HepG2 (cell line): ENCODE results near the gene NCOA4. TPM values are rescaled to one million over a fixed set of nuclear protein-coding genes. Genes with fewer than 3 reads are reported as not detected.
A peak's percentile ranks its signal among the peaks of the same experiment; 100 is the strongest.

Experiments used
- FOXJ3 ChIP-seq: sonication (generic); formaldehyde crosslinking; IDR thresholded peaks from 2 replicates; pipeline ENCODE4 v1.4.0; 2020; ENCODE audit warnings: missing genetic modification reagents, mild to moderate bottlenecking, borderline replicate concordance
- KDM5A ChIP-seq: fragments of 200-600 bp; sonication (generic); IDR thresholded peaks from 2 replicates; pipeline ENCODE4 v1.7.0; 2018; ENCODE audit warnings: antibody characterized with exemption, mild to moderate bottlenecking, low read length, borderline replicate concordance
- NR2F6 ChIP-seq, 2 experiments: IDR thresholded peaks; 2 replicates each; pipeline ENCODE4 v1.6.1; 2016; ENCODE audit warnings: antibody characterized with exemption in 1 of 2, mild to moderate bottlenecking in 1 of 2
- SALL2 ChIP-seq: sonication (generic); formaldehyde crosslinking; IDR thresholded peaks from 2 replicates; pipeline ENCODE4 v1.8.1; 2023; ENCODE audit warnings: mild to moderate bottlenecking, missing genetic modification reagents, inconsistent platforms
- ZMAT3 ChIP-seq: sonication (generic); formaldehyde crosslinking; conservative IDR thresholded peaks from 2 replicates; pipeline ENCODE4 v1.7.0; 2021; ENCODE audit warnings: missing genetic modification reagents
- ZNF234 ChIP-seq: sonication (generic); formaldehyde crosslinking; conservative IDR thresholded peaks from 2 replicates; pipeline ENCODE4 v1.5.1; 2020; ENCODE audit warnings: mild to moderate bottlenecking, missing genetic modification reagents
- ZNF331 ChIP-seq: sonication (generic); formaldehyde crosslinking; IDR thresholded peaks from 2 replicates; pipeline ENCODE4 v1.4.0; 2020; ENCODE audit warnings: missing genetic modification reagents
- ZNF772 ChIP-seq: sonication (generic); formaldehyde crosslinking; IDR thresholded peaks from 2 replicates; pipeline ENCODE4 v1.5.0; 2020; ENCODE audit warnings: mild to moderate bottlenecking, missing genetic modification reagents
- ZNF780A ChIP-seq: sonication (generic); formaldehyde crosslinking; IDR thresholded peaks from 2 replicates; pipeline ENCODE4 v1.8.0; 2022; ENCODE audit warnings: mild to moderate bottlenecking, missing genetic modification reagents, moderate library complexity
- polyA plus RNA-seq, 8 experiments: library from polyadenylated mRNA; depleted of rRNA in 3 of 8; stranded (reverse) in 7 of 8; unstranded in 1 of 8; fragments of >200 nt; fragmentation: Illumina TruSeq in 4 of 8; extraction: Trizol in 4 of 8; gene quantifications; 2 replicates each; pipeline versions ENCODE4 v1.2.1 to v1.2.3, GENCODE V29; 2011 to 2016; ENCODE audit warnings: low read depth in 4 of 8, missing spikeins in 1 of 8, mixed read lengths in 1 of 8; ENCODE audit not compliant: insufficient read depth in 1 of 8
- total RNA-seq, 5 experiments: library from RNA; depleted of rRNA; stranded (reverse); fragments of >200 nt; fragmentation: Illumina TruSeq; extraction: Trizol; gene quantifications; 2 replicates each; pipeline ENCODE4 v1.2.3, GENCODE V29; 2016; ENCODE audit warnings: low read depth in 1 of 5
- TF ChIP-seq, protein P1 (sequence below): fragments of 450-650 bp; IDR thresholded peaks from 2 replicates; pipeline ENCODE4 v1.6.1; 2016
- TF ChIP-seq, protein P2 (sequence below): sonication (generic); formaldehyde crosslinking; IDR thresholded peaks from 2 replicates; pipeline ENCODE4 v1.4.0; 2020; ENCODE audit warnings: mild to moderate bottlenecking, missing genetic modification reagents
- TF ChIP-seq, protein P3 (sequence below): sonication (generic); formaldehyde crosslinking; IDR thresholded peaks from 2 replicates; pipeline ENCODE4; 2020; ENCODE audit warnings: missing genetic modification reagents, mild to moderate bottlenecking, borderline replicate concordance
- TF ChIP-seq, protein P4 (sequence below), 2 experiments: sonication (generic) in 1 of 2; formaldehyde crosslinking in 1 of 2; IDR thresholded peaks; 2 replicates each; pipeline versions ENCODE4 v1.4.0 to v1.6.1; 2018 to 2020; ENCODE audit warnings: missing genetic modification reagents in 2 of 2, borderline replicate concordance in 1 of 2, low read depth in 1 of 2, mild to moderate bottlenecking in 1 of 2, missing biosample characterization in 1 of 2
- TF ChIP-seq, protein P5 (sequence below): IDR thresholded peaks from 2 replicates; pipeline ENCODE4 v1.4.0; 2020; ENCODE audit warnings: mild to moderate bottlenecking, missing genetic modification reagents

NCOA4 gene
- total and polyA plus RNA-seq, 2 of the 13 experiments (the other 11 are each of a cell fraction or from before 2014, with no cell fraction given), result 306 to 400 TPM

DNA sequence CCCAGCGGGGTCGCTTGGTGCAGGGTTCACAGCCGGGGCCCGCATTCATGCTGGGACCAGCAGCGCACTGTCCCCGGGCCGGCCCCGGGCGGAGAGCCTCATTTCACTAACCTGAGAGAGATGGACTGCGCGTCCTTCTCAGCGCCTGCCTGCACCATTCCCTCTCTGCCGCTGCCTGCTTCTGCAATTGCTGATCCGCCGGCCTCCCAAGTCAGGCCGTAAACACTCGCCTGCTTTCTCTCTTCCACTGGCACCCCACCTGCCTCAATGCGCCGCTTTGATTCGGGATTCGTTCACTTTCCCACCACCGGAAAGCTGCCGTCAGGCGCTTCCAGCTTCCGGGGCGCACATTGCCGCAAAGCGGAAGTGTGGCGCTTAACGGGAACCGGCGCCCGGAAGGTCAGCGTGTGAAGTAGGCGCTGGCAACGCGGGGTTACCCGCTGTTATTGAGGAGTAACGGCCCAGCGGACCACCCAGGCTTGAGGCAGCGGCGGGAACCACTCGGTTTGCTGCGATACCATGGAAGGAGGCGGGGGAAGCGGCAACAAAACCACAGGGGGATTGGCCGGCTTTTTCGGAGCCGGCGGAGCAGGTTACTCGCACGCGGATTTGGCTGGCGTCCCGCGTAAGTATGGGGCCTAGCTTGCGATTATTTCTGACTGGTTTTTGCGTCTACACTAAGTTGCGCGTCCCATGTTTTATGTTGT lies 58.2 kb downstream of the NCOA4 start, which contains the start of gene TIMM23 (continued):
- TF ChIP-seq SALL2 (CRISPR knock-in tag) (peak; percentile 74), NR2F6 (IDR thresholded peaks at IDR 0.05) (0 out of 2 replicates have a peak, but pooled peaks have one; percentile 21), NR2F6 (CRISPR knock-in tag; IDR thresholded peaks at IDR 0.05) (peak; percentile 72), ZNF772 (CRISPR knock-in tag) (0 out of 2 replicates have a peak, but pooled peaks have one; percentile 39), ZNF780A (CRISPR knock-in tag) (peak; percentile 75; the same call in 1 of the 2 replicates), KDM5A (peak; percentile 79; the same call in 1 of the 2 replicates), ZMAT3 (CRISPR knock-in tag) (0 out of 2 replicates have a peak, but pooled peaks have one; percentile 40), FOXJ3 (peak; percentile 27; the same call in 1 of the 2 replicates), ZNF331 (CRISPR knock-in tag) (peak; percentile 50; the same call in 1 of the 2 replicates), ZNF234 (CRISPR knock-in tag) (0 out of 2 replicates have a peak, but pooled peaks have one; percentile 38)
- TF ChIP-seq, protein P1, sequence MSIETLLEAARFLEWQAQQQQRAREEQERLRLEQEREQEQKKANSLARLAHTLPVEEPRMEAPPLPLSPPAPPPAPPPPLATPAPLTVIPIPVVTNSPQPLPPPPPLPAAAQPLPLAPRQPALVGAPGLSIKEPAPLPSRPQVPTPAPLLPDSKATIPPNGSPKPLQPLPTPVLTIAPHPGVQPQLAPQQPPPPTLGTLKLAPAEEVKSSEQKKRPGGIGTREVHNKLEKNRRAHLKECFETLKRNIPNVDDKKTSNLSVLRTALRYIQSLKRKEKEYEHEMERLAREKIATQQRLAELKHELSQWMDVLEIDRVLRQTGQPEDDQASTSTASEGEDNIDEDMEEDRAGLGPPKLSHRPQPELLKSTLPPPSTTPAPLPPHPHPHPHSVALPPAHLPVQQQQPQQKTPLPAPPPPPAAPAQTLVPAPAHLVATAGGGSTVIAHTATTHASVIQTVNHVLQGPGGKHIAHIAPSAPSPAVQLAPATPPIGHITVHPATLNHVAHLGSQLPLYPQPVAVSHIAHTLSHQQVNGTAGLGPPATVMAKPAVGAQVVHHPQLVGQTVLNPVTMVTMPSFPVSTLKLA, result peak; percentile 57
- TF ChIP-seq, protein P2, sequence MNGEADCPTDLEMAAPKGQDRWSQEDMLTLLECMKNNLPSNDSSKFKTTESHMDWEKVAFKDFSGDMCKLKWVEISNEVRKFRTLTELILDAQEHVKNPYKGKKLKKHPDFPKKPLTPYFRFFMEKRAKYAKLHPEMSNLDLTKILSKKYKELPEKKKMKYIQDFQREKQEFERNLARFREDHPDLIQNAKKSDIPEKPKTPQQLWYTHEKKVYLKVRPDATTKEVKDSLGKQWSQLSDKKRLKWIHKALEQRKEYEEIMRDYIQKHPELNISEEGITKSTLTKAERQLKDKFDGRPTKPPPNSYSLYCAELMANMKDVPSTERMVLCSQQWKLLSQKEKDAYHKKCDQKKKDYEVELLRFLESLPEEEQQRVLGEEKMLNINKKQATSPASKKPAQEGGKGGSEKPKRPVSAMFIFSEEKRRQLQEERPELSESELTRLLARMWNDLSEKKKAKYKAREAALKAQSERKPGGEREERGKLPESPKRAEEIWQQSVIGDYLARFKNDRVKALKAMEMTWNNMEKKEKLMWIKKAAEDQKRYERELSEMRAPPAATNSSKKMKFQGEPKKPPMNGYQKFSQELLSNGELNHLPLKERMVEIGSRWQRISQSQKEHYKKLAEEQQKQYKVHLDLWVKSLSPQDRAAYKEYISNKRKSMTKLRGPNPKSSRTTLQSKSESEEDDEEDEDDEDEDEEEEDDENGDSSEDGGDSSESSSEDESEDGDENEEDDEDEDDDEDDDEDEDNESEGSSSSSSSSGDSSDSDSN (CRISPR knock-in tag), result peak; percentile 70
- TF ChIP-seq, protein P3, sequence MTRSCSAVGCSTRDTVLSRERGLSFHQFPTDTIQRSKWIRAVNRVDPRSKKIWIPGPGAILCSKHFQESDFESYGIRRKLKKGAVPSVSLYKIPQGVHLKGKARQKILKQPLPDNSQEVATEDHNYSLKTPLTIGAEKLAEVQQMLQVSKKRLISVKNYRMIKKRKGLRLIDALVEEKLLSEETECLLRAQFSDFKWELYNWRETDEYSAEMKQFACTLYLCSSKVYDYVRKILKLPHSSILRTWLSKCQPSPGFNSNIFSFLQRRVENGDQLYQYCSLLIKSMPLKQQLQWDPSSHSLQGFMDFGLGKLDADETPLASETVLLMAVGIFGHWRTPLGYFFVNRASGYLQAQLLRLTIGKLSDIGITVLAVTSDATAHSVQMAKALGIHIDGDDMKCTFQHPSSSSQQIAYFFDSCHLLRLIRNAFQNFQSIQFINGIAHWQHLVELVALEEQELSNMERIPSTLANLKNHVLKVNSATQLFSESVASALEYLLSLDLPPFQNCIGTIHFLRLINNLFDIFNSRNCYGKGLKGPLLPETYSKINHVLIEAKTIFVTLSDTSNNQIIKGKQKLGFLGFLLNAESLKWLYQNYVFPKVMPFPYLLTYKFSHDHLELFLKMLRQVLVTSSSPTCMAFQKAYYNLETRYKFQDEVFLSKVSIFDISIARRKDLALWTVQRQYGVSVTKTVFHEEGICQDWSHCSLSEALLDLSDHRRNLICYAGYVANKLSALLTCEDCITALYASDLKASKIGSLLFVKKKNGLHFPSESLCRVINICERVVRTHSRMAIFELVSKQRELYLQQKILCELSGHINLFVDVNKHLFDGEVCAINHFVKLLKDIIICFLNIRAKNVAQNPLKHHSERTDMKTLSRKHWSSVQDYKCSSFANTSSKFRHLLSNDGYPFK (CRISPR knock-in tag), result peak; percentile 73; the same call in 1 of the 2 replicates
- TF ChIP-seq, protein P4, sequence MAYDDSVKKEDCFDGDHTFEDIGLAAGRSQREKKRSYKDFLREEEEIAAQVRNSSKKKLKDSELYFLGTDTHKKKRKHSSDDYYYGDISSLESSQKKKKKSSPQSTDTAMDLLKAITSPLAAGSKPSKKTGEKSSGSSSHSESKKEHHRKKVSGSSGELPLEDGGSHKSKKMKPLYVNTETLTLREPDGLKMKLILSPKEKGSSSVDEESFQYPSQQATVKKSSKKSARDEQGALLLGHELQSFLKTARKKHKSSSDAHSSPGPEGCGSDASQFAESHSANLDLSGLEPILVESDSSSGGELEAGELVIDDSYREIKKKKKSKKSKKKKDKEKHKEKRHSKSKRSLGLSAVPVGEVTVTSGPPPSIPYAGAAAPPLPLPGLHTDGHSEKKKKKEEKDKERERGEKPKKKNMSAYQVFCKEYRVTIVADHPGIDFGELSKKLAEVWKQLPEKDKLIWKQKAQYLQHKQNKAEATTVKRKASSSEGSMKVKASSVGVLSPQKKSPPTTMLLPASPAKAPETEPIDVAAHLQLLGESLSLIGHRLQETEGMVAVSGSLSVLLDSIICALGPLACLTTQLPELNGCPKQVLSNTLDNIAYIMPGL (CRISPR knock-in tag; IDR thresholded peaks at IDR 0.05; ENCODE audit: borderline replicate concordance in 1 of 2, low read depth in 1 of 2), result peak; percentile 80 to 85; a peak in 3 of 4 replicates
- TF ChIP-seq, protein P5, sequence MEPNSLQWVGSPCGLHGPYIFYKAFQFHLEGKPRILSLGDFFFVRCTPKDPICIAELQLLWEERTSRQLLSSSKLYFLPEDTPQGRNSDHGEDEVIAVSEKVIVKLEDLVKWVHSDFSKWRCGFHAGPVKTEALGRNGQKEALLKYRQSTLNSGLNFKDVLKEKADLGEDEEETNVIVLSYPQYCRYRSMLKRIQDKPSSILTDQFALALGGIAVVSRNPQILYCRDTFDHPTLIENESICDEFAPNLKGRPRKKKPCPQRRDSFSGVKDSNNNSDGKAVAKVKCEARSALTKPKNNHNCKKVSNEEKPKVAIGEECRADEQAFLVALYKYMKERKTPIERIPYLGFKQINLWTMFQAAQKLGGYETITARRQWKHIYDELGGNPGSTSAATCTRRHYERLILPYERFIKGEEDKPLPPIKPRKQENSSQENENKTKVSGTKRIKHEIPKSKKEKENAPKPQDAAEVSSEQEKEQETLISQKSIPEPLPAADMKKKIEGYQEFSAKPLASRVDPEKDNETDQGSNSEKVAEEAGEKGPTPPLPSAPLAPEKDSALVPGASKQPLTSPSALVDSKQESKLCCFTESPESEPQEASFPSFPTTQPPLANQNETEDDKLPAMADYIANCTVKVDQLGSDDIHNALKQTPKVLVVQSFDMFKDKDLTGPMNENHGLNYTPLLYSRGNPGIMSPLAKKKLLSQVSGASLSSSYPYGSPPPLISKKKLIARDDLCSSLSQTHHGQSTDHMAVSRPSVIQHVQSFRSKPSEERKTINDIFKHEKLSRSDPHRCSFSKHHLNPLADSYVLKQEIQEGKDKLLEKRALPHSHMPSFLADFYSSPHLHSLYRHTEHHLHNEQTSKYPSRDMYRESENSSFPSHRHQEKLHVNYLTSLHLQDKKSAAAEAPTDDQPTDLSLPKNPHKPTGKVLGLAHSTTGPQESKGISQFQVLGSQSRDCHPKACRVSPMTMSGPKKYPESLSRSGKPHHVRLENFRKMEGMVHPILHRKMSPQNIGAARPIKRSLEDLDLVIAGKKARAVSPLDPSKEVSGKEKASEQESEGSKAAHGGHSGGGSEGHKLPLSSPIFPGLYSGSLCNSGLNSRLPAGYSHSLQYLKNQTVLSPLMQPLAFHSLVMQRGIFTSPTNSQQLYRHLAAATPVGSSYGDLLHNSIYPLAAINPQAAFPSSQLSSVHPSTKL (CRISPR knock-in tag), result peak; percentile 62; the same call in 1 of the 2 replicates
